Mesendoderm (in vitro differentiated cells): ENCODE data around the gene ATXN7L1.

Source experiments
- DNase-seq: peaks from one replicate; pipeline ENCODE4 v3.0.0; 2013
- H2AK5ac ChIP-seq: 2 replicates; pipeline ENCODE4 v1.6.1; 2013; ENCODE audit warnings: low read length, inconsistent platforms
- H2BK120ac ChIP-seq: 2 replicates; pipeline ENCODE4 v1.6.1; 2013; ENCODE audit warnings: low read depth, mild to moderate bottlenecking, low read length, moderate library complexity, mixed read lengths
- H2BK15ac ChIP-seq: replicated peaks from 2 replicates; pipeline ENCODE4 v1.6.1; 2013; ENCODE audit warnings: low read depth, mild to moderate bottlenecking, moderate library complexity
- H2BK5ac ChIP-seq: 2 replicates; pipeline ENCODE4 v1.6.1; 2013; ENCODE audit warnings: low read length, inconsistent platforms
- H3K18ac ChIP-seq: 2 replicates; pipeline ENCODE4 v1.6.1; 2013; ENCODE audit warnings: mild to moderate bottlenecking, low read length, mixed read lengths
- H3K23ac ChIP-seq: one replicate; pipeline ENCODE4 v1.6.1; 2013; ENCODE audit warnings: low read length
- H3K27ac ChIP-seq: 2 replicates; pipeline ENCODE4 v1.5.1; 2013; ENCODE audit warnings: low read depth, mild to moderate bottlenecking, inconsistent platforms, low read length, moderate library complexity
- H3K27me3 ChIP-seq: 2 replicates; pipeline ENCODE4 v1.6.1; 2013; ENCODE audit warnings: low read length, control low read depth, mild to moderate bottlenecking, inconsistent platforms; ENCODE audit not compliant: insufficient read depth, poor library complexity
- H3K36me3 ChIP-seq: 2 replicates; pipeline ENCODE4 v1.6.1; 2013; ENCODE audit warnings: low read length, inconsistent platforms; ENCODE audit not compliant: control insufficient read depth, insufficient read depth
- H3K4ac ChIP-seq: one replicate; pipeline ENCODE4 v1.6.1; 2013; ENCODE audit warnings: low read depth, mild to moderate bottlenecking, low read length, moderate library complexity
- H3K4me1 ChIP-seq: 2 replicates; pipeline ENCODE4 v1.6.1; 2013; ENCODE audit warnings: low read depth, low read length, inconsistent platforms; ENCODE audit not compliant: control insufficient read depth
- H3K4me2 ChIP-seq: 2 replicates; pipeline ENCODE4 v1.6.1; 2013; ENCODE audit warnings: low read length
- H3K4me3 ChIP-seq: 2 replicates; pipeline ENCODE4 v1.5.1; 2013; ENCODE audit warnings: mild to moderate bottlenecking, low read length
- H3K56ac ChIP-seq: one replicate; pipeline ENCODE4 v1.6.1; 2013; ENCODE audit warnings: low read length
- H3K79me1 ChIP-seq: 2 replicates; pipeline ENCODE4 v1.6.1; 2013; ENCODE audit warnings: low read length, inconsistent platforms
- H3K79me2 ChIP-seq: 2 replicates; pipeline ENCODE4 v1.6.1; 2013; ENCODE audit warnings: mild to moderate bottlenecking, low read length; ENCODE audit not compliant: control insufficient read depth, insufficient read depth
- H3K9ac ChIP-seq: 2 replicates; pipeline ENCODE4 v1.6.1; 2013; ENCODE audit warnings: low read length, inconsistent platforms
- H4K5ac ChIP-seq: one replicate; pipeline ENCODE4 v1.6.1; 2013; ENCODE audit warnings: low read length
- H4K8ac ChIP-seq: one replicate; pipeline ENCODE4 v1.6.1; 2013; ENCODE audit warnings: low read depth, mild to moderate bottlenecking, control low read depth, low read length, moderate library complexity
- WGBS: extraction: QIAGEN DNeasy Blood & Tissue Kit; methylation state at CpG from one replicate; pipeline ENCODE4 v1.1.7; 2013; ENCODE audit warnings: low lambda C conversion rate, missing lambda C conversion rate; ENCODE audit not compliant: insufficient coverage; ENCODE audit errors: extremely low coverage; 5-methylcytosine and 5-hydroxymethylcytosine counted together

The ATXN7L1 gene

DNA sequence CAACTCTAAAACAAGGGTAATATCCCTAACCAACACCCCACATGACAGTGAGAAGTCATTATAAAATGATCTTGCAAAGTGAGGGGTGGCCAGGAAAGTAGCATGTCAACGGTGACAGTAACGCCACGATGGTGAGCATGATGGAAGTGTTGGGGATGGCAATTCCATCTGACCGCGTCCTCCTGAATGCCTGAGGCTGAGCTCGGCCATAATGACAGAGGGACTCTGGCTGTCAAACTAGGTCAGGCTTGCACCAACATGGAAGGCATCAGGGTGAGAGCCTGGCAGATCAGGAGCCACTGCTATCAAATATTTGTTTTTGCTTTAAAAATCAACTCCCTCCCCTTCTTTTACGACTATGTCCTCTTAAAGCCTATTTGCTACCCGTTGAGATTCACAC lies 239.4 kb downstream of the ATXN7L1 start:
- peak overlapping the region; percentile 40 for H3K4me2 ChIP-seq
- H3K36me3 ChIP-seq = peaks cover 1% of the 10 kb centered on the region
- H3K27ac ChIP-seq = no peak overlapping the region
- peaks cover 27% of the 10 kb centered on the region for H3K4me1 ChIP-seq
- H2BK5ac ChIP-seq = peak overlapping the region; percentile 72
- peak overlapping the region; percentile 87 for H3K23ac ChIP-seq
- H3K56ac ChIP-seq = peak overlapping the region; percentile 67
- no peak overlapping the region for H3K4ac ChIP-seq
- H2BK15ac ChIP-seq = no peak overlapping the region
- no peaks in the 10 kb centered on the region for H3K27me3 ChIP-seq
- H3K4me3 ChIP-seq = no peak overlapping the region
- H3K79me1 ChIP-seq = peaks cover 4% of the 10 kb centered on the region
- H3K18ac ChIP-seq = no peak overlapping the region
- H3K9ac ChIP-seq = peak overlapping the region; percentile 45
- peaks cover 23% of the 10 kb centered on the region for H3K79me2 ChIP-seq
- WGBS = no CpG with 5 or more reads among the region's 8 CpGs
- H4K5ac ChIP-seq = no peak overlapping the region
- no peak for DNase-seq
- H4K8ac ChIP-seq = no peak overlapping the region
- H2AK5ac ChIP-seq = peak overlapping the region; percentile 49
- H2BK120ac ChIP-seq = no peak overlapping the region

DNA sequence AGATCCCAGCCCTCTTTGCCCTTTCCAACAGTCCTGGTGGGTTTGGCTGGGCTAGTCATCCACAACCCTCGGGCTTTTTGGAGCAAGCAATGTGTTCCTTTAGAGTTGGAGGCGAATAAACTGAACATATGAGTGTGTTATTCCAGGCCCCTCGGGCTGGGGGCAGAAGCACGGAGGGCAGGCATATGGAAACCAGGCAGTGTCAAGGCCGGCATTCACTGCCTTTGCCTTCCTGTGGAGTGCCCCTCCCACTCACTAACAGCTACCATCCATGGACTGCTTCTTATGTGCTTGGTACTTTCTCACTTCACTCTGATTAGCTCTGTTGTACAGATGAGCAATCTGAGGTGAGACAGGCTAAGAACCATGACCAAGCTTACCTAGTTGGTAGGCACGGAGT lies 241.2 kb downstream of the ATXN7L1 start:
- Histone ChIP-seq H3K9ac (no peak overlapping the region), H3K27ac (no peak overlapping the region), H3K4me2 (no peak overlapping the region), H3K79me2 (peaks cover 23% of the 10 kb centered on the region), H3K79me1 (peaks cover 4% of the 10 kb centered on the region), H3K36me3 (peaks cover 1% of the 10 kb centered on the region), H3K4ac (no peak overlapping the region), H3K23ac (no peak overlapping the region), H3K4me3 (no peak overlapping the region), H4K5ac (no peak overlapping the region), H3K18ac (peak overlapping the region; percentile 36), H2BK5ac (no peak overlapping the region), H2BK120ac (no peak overlapping the region), H3K27me3 (no peaks in the 10 kb centered on the region), H2BK15ac (no peak overlapping the region), H2AK5ac (no peak overlapping the region), H4K8ac (no peak overlapping the region), H3K4me1 (peaks cover 24% of the 10 kb centered on the region), H3K56ac (peak overlapping the region; percentile 49)
- no peak for DNase-seq
- WGBS = no CpG with 5 or more reads among the region's 6 CpGs

DNA sequence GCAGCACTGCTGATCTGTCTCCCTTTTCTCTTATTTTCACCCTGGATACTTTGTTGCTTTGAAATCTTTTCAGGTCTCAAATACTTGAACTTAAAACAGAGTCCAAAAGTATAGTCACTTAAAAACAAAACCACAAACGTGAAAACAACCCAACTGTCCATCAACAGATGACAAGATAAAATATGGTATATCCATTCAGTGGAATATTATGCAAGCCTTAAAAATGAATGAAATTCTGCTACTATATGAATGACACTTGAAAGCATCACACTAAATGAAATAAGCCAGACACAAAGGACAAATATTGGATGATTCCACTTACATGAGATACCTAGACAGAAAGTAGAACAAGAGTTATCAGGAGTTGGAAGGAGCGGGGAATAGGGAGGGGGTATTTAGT lies 250.4 kb downstream of the ATXN7L1 start:
- Histone ChIP-seq H3K4me3 (no peak overlapping the region), H3K36me3 (no peaks in the 10 kb centered on the region), H3K9ac (no peak overlapping the region), H4K5ac (no peak overlapping the region), H4K8ac (no peak overlapping the region), H3K4me2 (no peak overlapping the region), H2AK5ac (no peak overlapping the region), H3K18ac (no peak overlapping the region), H3K27me3 (no peaks in the 10 kb centered on the region), H2BK15ac (no peak overlapping the region), H3K4ac (no peak overlapping the region), H2BK5ac (no peak overlapping the region), H3K4me1 (no peaks in the 10 kb centered on the region), H3K23ac (no peak overlapping the region), H3K27ac (no peak overlapping the region), H3K79me2 (no peaks in the 10 kb centered on the region), H3K56ac (no peak overlapping the region), H3K79me1 (peaks cover 2% of the 10 kb centered on the region), H2BK120ac (no peak overlapping the region)
- no peak for DNase-seq
- WGBS = no CpG with 5 or more reads among the region's 2 CpGs

DNA sequence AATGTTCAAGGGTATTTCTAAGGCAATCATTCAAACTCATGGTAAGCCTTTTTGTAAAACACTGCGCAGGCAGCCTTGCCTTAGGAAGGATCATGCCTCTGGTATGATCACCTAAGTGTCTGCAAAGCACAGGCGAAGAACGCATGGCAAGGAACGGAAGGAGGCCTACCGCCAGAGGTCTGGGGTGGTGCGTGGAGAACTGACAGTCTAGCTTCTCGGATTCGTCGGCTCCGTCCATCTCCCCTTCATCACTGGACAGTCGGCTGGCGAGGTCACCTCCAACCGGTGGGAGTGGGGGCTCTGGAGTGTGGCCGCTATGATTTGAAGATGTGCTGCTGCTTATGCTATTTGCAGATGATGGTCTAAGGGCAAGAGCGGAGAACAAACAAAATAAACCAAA lies 252.5 kb downstream of the ATXN7L1 start:
- no peaks in the 10 kb centered on the region for H3K79me2 ChIP-seq
- H3K4me1 ChIP-seq = no peaks in the 10 kb centered on the region
- H3K18ac ChIP-seq = no peak overlapping the region
- H2AK5ac ChIP-seq = no peak overlapping the region
- no peak overlapping the region for H4K8ac ChIP-seq
- no peak overlapping the region for H2BK120ac ChIP-seq
- H3K79me1 ChIP-seq = peaks cover 2% of the 10 kb centered on the region
- no peak overlapping the region for H4K5ac ChIP-seq
- no CpG with 5 or more reads among the region's 15 CpGs for WGBS
- H3K36me3 ChIP-seq = no peaks in the 10 kb centered on the region
- no peak overlapping the region for H3K56ac ChIP-seq
- H3K23ac ChIP-seq = no peak overlapping the region
- H3K27me3 ChIP-seq = no peaks in the 10 kb centered on the region
- H2BK15ac ChIP-seq = no peak overlapping the region
- H3K4me2 ChIP-seq = no peak overlapping the region
- H3K27ac ChIP-seq = no peak overlapping the region
- no peak overlapping the region for H3K4me3 ChIP-seq
- DNase-seq = no peak
- no peak overlapping the region for H3K9ac ChIP-seq
- H2BK5ac ChIP-seq = no peak overlapping the region
- no peak overlapping the region for H3K4ac ChIP-seq

DNA sequence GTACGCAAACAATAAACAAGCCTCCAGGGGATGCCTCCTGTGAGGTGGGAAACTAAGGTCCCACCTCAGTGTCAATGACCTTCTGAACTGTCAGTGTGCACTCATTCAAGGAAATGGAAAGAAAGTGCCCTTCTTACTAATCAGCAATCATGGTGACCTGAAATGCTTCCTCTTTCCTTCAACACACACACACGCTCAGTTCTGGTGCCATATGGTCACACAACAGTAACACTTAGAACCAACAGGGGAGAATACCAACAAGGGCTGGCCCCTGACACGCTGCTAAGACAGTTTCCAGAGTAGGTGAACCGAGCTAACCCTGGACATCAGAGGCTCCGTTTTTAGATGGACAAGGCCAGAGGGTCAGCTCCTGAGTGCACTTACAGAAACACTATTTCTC lies 253.0 kb downstream of the ATXN7L1 start:
- Histone ChIP-seq H3K27ac (no peak overlapping the region), H4K5ac (no peak overlapping the region), H3K79me1 (peaks cover 2% of the 10 kb centered on the region), H3K9ac (no peak overlapping the region), H4K8ac (no peak overlapping the region), H2BK15ac (no peak overlapping the region), H3K27me3 (no peaks in the 10 kb centered on the region), H2BK5ac (no peak overlapping the region), H3K56ac (no peak overlapping the region), H3K4me2 (no peak overlapping the region), H3K23ac (no peak overlapping the region), H3K36me3 (no peaks in the 10 kb centered on the region), H2AK5ac (no peak overlapping the region), H3K4me1 (no peaks in the 10 kb centered on the region), H3K79me2 (no peaks in the 10 kb centered on the region), H2BK120ac (no peak overlapping the region), H3K4ac (no peak overlapping the region), H3K18ac (no peak overlapping the region), H3K4me3 (no peak overlapping the region)
- no peak for DNase-seq
- no CpG with 5 or more reads among the region's 5 CpGs for WGBS

DNA sequence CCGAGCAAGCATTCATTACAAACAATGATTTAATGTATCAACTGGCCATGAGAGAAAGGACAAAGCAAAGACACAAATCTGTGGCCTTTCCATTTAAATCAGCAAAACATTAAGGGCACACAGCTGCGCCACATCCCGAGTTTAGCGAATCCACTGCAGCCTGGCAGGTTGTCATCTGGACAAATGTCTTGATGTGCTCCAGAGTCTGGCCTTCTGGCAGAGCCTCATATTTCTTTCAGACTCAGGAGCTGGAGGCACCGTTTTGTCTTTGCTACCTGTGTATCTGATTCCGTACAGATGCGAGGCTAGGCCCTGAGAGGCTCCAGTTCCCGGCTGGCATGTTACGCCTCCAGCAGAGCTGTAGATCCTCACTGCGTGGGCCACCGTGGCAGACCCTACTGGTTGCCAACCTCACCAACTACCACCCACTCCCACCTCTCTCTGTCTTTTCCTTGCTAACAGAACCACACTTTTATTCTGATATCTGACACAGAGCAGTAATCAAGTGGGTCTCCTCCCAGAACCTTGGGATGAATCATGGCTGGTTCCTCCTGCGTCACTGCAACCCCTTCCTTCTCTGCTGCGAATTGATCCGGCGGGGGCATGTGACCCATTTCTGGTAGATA lies 254.2 kb downstream of the ATXN7L1 start:
- H3K4me3 ChIP-seq = no peak overlapping the region
- H4K5ac ChIP-seq = no peak overlapping the region
- no peak for DNase-seq
- no peak overlapping the region for H2BK5ac ChIP-seq
- H4K8ac ChIP-seq = no peak overlapping the region
- no peak overlapping the region for H3K4me2 ChIP-seq
- no peaks in the 10 kb centered on the region for H3K27me3 ChIP-seq
- H3K18ac ChIP-seq = no peak overlapping the region
- H2BK15ac ChIP-seq = no peak overlapping the region
- no CpG with 5 or more reads among the region's 15 CpGs for WGBS
- H3K36me3 ChIP-seq = no peaks in the 10 kb centered on the region
- no peak overlapping the region for H3K4ac ChIP-seq
- H3K79me2 ChIP-seq = no peaks in the 10 kb centered on the region
- no peak overlapping the region for H3K9ac ChIP-seq
- H3K23ac ChIP-seq = no peak overlapping the region
- H2AK5ac ChIP-seq = no peak overlapping the region
- H2BK120ac ChIP-seq = no peak overlapping the region
- H3K27ac ChIP-seq = no peak overlapping the region
- peaks cover 2% of the 10 kb centered on the region for H3K79me1 ChIP-seq
- no peaks in the 10 kb centered on the region for H3K4me1 ChIP-seq
- H3K56ac ChIP-seq = no peak overlapping the region
